GM12891 (cell line): ENCODE measurements around the gene BCAS2.

Experiments used
- PAX5 ChIP-seq: IDR thresholded peaks from 2 replicates; pipeline ENCODE4 v1.6.1; 2011; ENCODE audit warnings: low read length, moderate library complexity, mild to moderate bottlenecking; ENCODE audit not compliant: insufficient read depth, severe bottlenecking
- POLR2A ChIP-seq: IDR thresholded peaks from 2 replicates; pipeline ENCODE4 v1.6.1; 2011; ENCODE audit warnings: low read depth, low read length, control low read depth
- POLR2AphosphoS5 ChIP-seq: IDR thresholded peaks from 2 replicates; pipeline ENCODE4 v1.6.1; 2011; ENCODE audit warnings: low read depth, low read length, control low read depth
- POU2F2 ChIP-seq: IDR thresholded peaks from 2 replicates; pipeline ENCODE4 v1.6.1; 2011; ENCODE audit warnings: low read depth, mild to moderate bottlenecking, control low read depth, low read length, moderate library complexity
- SPI1 ChIP-seq: IDR thresholded peaks from 2 replicates; pipeline ENCODE4 v1.6.1; 2011; ENCODE audit warnings: low read depth, low read length, control low read depth
- TAF1 ChIP-seq: IDR thresholded peaks from 2 replicates; pipeline ENCODE4 v1.6.1; 2011; ENCODE audit warnings: low read depth, low read length, control low read depth

GRCh38 chr1:114536043-114536442 lies 45.4 kb downstream of the BCAS2 start:
- TF ChIP-seq POLR2AphosphoS5 (no peak), POLR2A (no peak), POU2F2 (no peak), SPI1 (no peak), TAF1 (no peak), PAX5 (no peak)
